H9 (cell line): Measurements from ENCODE around the gene SPEF2. TPM values are rescaled to one million over a fixed set of nuclear protein-coding genes. Genes with fewer than 3 reads are reported as not detected.

Source experiments
- DNase-seq: peaks from one replicate; pipeline ENCODE4 v3.0.0-alpha.2; 2017
- H2AFZ ChIP-seq: one replicate; pipeline ENCODE4 v1.6.1; 2013; ENCODE audit warnings: mild to moderate bottlenecking, low read length, control low read depth, moderate library complexity
- H2AK5ac ChIP-seq: 2 replicates; pipeline ENCODE4 v1.6.1; 2013; ENCODE audit warnings: low read length, control low read depth, mixed read lengths; ENCODE audit not compliant: insufficient read length
- H2BK120ac ChIP-seq: one replicate; pipeline ENCODE4 v1.6.1; 2013; ENCODE audit warnings: low read depth, mild to moderate bottlenecking, low read length, control low read depth, inconsistent platforms; ENCODE audit not compliant: poor library complexity, severe bottlenecking
- H2BK12ac ChIP-seq: 2 replicates; pipeline ENCODE4 v1.6.1; 2013; ENCODE audit warnings: low read length, control low read depth, mixed read lengths, low read depth; ENCODE audit not compliant: insufficient read length
- H2BK15ac ChIP-seq: 2 replicates; pipeline ENCODE4 v1.6.1; 2013; ENCODE audit warnings: low read depth, low read length, control low read depth
- H2BK20ac ChIP-seq: one replicate; pipeline ENCODE4 v1.6.1; 2013; ENCODE audit warnings: low read depth, mild to moderate bottlenecking, low read length, control low read depth, inconsistent platforms; ENCODE audit not compliant: poor library complexity, severe bottlenecking
- H2BK5ac ChIP-seq: 2 replicates; pipeline ENCODE4 v1.6.1; 2013; ENCODE audit warnings: low read length, control low read depth, mixed read lengths; ENCODE audit not compliant: insufficient read length
- H3K14ac ChIP-seq: 2 replicates; pipeline ENCODE4 v1.6.1; 2013; ENCODE audit warnings: low read length, control low read depth; ENCODE audit not compliant: insufficient read depth
- H3K18ac ChIP-seq: 2 replicates; pipeline ENCODE4 v1.6.1; 2013; ENCODE audit warnings: low read depth, mild to moderate bottlenecking, mixed read lengths, low read length, control low read depth; ENCODE audit not compliant: insufficient read length
- H3K23ac ChIP-seq: 2 replicates; pipeline ENCODE4 v1.6.1; 2013; ENCODE audit warnings: low read length, control low read depth, mixed read lengths, low read depth; ENCODE audit not compliant: insufficient read length
- H3K23me2 ChIP-seq: 2 replicates; pipeline ENCODE4 v1.6.1; 2013; ENCODE audit warnings: low read depth, mild to moderate bottlenecking, mixed read lengths, low read length, control low read depth; ENCODE audit not compliant: insufficient read length, poor library complexity, severe bottlenecking
- H3K27ac ChIP-seq: 2 replicates; pipeline ENCODE4 v1.5.1; 2013; ENCODE audit warnings: low read length, control low read depth, mixed read lengths, low read depth; ENCODE audit not compliant: insufficient read length
- H3K27me3 ChIP-seq: 2 replicates; pipeline ENCODE4 v1.6.1; 2013; ENCODE audit warnings: low read length, control low read depth, inconsistent platforms; ENCODE audit not compliant: insufficient read depth
- H3K4ac ChIP-seq: 2 replicates; pipeline ENCODE4 v1.6.1; 2013; ENCODE audit warnings: low read depth, mild to moderate bottlenecking, control low read depth, inconsistent platforms, low read length, moderate library complexity
- H3K4me1 ChIP-seq: 2 replicates; pipeline ENCODE4 v1.6.1; 2013; ENCODE audit warnings: low read length, control low read depth, inconsistent platforms; ENCODE audit not compliant: insufficient read depth
- H3K4me2 ChIP-seq: 2 replicates; pipeline ENCODE4 v1.6.1; 2013; ENCODE audit warnings: low read length, control low read depth, mixed read lengths; ENCODE audit not compliant: insufficient read length, insufficient read depth
- H3K56ac ChIP-seq: 2 replicates; pipeline ENCODE4 v1.6.1; 2013; ENCODE audit warnings: low read depth, mild to moderate bottlenecking, mixed read lengths, low read length, control low read depth; ENCODE audit not compliant: insufficient read length
- H3K79me1 ChIP-seq: 2 replicates; pipeline ENCODE4 v1.6.1; 2013; ENCODE audit warnings: low read depth, mild to moderate bottlenecking, moderate library complexity, low read length, control low read depth, inconsistent platforms; ENCODE audit not compliant: insufficient read depth, poor library complexity, severe bottlenecking
- H3K79me2 ChIP-seq: 2 replicates; pipeline ENCODE4 v1.6.1; 2013; ENCODE audit warnings: low read length, control low read depth, inconsistent platforms; ENCODE audit not compliant: insufficient read depth
- H3K9ac ChIP-seq: 2 replicates; pipeline ENCODE4 v1.6.1; 2013; ENCODE audit warnings: low read length, control low read depth, mixed read lengths; ENCODE audit not compliant: insufficient read length; ENCODE audit errors: extremely low read depth
- H3K9me3 ChIP-seq: one replicate; pipeline ENCODE4 v1.6.1; 2013; ENCODE audit warnings: low read depth, low read length, inconsistent platforms; ENCODE audit not compliant: control insufficient read depth
- H3T11ph ChIP-seq: one replicate; pipeline ENCODE4 v1.6.1; 2013; ENCODE audit warnings: mild to moderate bottlenecking, low read length, control low read depth, inconsistent platforms
- H4K20me1 ChIP-seq: one replicate; pipeline ENCODE4 v1.6.1; 2013; ENCODE audit not compliant: control insufficient read depth, insufficient read length, insufficient read depth
- H4K5ac ChIP-seq: 2 replicates; pipeline ENCODE4 v1.6.1; 2013; ENCODE audit warnings: low read depth, mild to moderate bottlenecking, mixed read lengths, low read length, control low read depth; ENCODE audit not compliant: insufficient read length
- H4K8ac ChIP-seq: replicated peaks from 2 replicates; pipeline ENCODE4 v1.6.1; 2013; ENCODE audit warnings: low read length, control low read depth, mixed read lengths, low read depth; ENCODE audit not compliant: insufficient read length
- H4K91ac ChIP-seq: 2 replicates; pipeline ENCODE4 v1.6.1; 2013; ENCODE audit warnings: low read depth, mild to moderate bottlenecking, moderate library complexity, mixed read lengths, low read length, control low read depth; ENCODE audit not compliant: insufficient read length
- H3K27ac Mint-ChIP-seq, 3 experiments: 2 replicates in 2 of 3; 3 replicates in 1 of 3; pipeline ENCODE4 v1.8.0; 2020 to 2021; ENCODE audit warnings: mixed read lengths in 3 of 3, mild to moderate bottlenecking in 1 of 3, moderate library complexity in 1 of 3
- H3K27me3 Mint-ChIP-seq: 2 replicates; pipeline ENCODE4 v1.8.0; 2021; ENCODE audit warnings: low read depth, mild to moderate bottlenecking, moderate library complexity, mixed read lengths
- H3K36me3 Mint-ChIP-seq, 3 experiments: 2 replicates in 2 of 3; 3 replicates in 1 of 3; pipeline ENCODE4 v1.8.0; 2020 to 2021; ENCODE audit warnings: low read depth in 3 of 3, mixed read lengths in 3 of 3; ENCODE audit not compliant: insufficient read depth in 1 of 3
- H3K4me1 Mint-ChIP-seq, 2 experiments: 2 replicates each; pipeline ENCODE4 v1.8.0; 2020; ENCODE audit warnings: mixed read lengths in 2 of 2
- H3K4me3 Mint-ChIP-seq, 2 experiments: 2 replicates in 1 of 2; 3 replicates in 1 of 2; pipeline ENCODE4 v1.8.0; 2020 to 2021; ENCODE audit warnings: mild to moderate bottlenecking in 2 of 2, mixed read lengths in 2 of 2, moderate library complexity in 1 of 2
- H3K9me3 Mint-ChIP-seq, 2 experiments: 2 replicates in 1 of 2; 3 replicates in 1 of 2; pipeline ENCODE4 v1.8.0; 2020; ENCODE audit warnings: mild to moderate bottlenecking in 2 of 2, mixed read lengths in 2 of 2, moderate library complexity in 1 of 2
- CTCF ChIP-seq: fragments of 200-600 bp; sonication (generic); conservative IDR thresholded peaks from 3 replicates; pipeline ENCODE4 v1.8.0; 2021; ENCODE audit warnings: antibody characterized with exemption, mild to moderate bottlenecking
- WGBS: extraction: QIAGEN DNeasy Blood & Tissue Kit; methylation state at CpG from one replicate; pipeline ENCODE4 v1.1.7; 2013; ENCODE audit warnings: missing lambda C conversion rate, low lambda C conversion rate, mixed read lengths; ENCODE audit not compliant: insufficient read length; ENCODE audit errors: extremely low coverage; 5-methylcytosine and 5-hydroxymethylcytosine counted together
- total RNA-seq: library from RNA; stranded (reverse); gene quantifications from 2 replicates; pipeline ENCODE4 v1.2.1, GENCODE V29; 2021

Gene SPEF2
- total RNA-seq, 1 experiment from 2014 or later = 1.0 TPM

GRCh38 chr5:35860686-35861085 lies 243.0 kb downstream of the SPEF2 start:
- WGBS = no CpG with 5 or more reads among the region's 1 CpG

More at GRCh38 chr5:35860686-35861085, 243.0 kb downstream of the SPEF2 start:
- no peak overlapping the region for H2BK12ac ChIP-seq
- Mint-ChIP-seq H3K9me3 (peaks cover 2 to 3% of the 10 kb centered on the region in 2 experiments; a peak in 3 of 5 replicates), H3K27me3 (peaks cover 3% of the 10 kb centered on the region), H3K4me1 (peaks cover 22 to 34% of the 10 kb centered on the region in 2 experiments), H3K27ac (no peak overlapping the region), H3K36me3 (no peaks in the 10 kb centered on the region), H3K4me3 (no peak overlapping the region)
- no peak overlapping the region for H2BK120ac ChIP-seq
- H3K4ac ChIP-seq = no peak overlapping the region
- TF ChIP-seq CTCF = no peak
- H3K9ac ChIP-seq = no peak overlapping the region
- no peak overlapping the region for H3K4me2 ChIP-seq
- H3K27ac ChIP-seq = no peak overlapping the region
- no peak overlapping the region for H2AK5ac ChIP-seq
- no peak overlapping the region for H3K56ac ChIP-seq
- no peaks in the 10 kb centered on the region for H3K23me2 ChIP-seq
- no peaks in the 10 kb centered on the region for H3K27me3 ChIP-seq
- H3K79me1 ChIP-seq = no peaks in the 10 kb centered on the region
- no peak overlapping the region for H2BK15ac ChIP-seq
- no peaks in the 10 kb centered on the region for H3K79me2 ChIP-seq
- H3K18ac ChIP-seq = no peak overlapping the region
- H3T11ph ChIP-seq = no peak overlapping the region
- no peak overlapping the region for H4K5ac ChIP-seq
- no peak overlapping the region for H4K8ac ChIP-seq
- H4K20me1 ChIP-seq = no peaks in the 10 kb centered on the region
- H2AFZ ChIP-seq = no peak overlapping the region
- peaks cover 8% of the 10 kb centered on the region; the same call in 1 of the 2 replicates for H3K4me1 ChIP-seq
- no peak overlapping the region for H2BK20ac ChIP-seq
- H2BK5ac ChIP-seq = no peak overlapping the region
- no peaks in the 10 kb centered on the region for H3K9me3 ChIP-seq
- no peak overlapping the region for H3K14ac ChIP-seq
- DNase-seq = no peak
- no peak overlapping the region for H4K91ac ChIP-seq
- no peak overlapping the region for H3K23ac ChIP-seq
